Suppressor macrophage (primary cell): ENCODE measurements around the gene YBX1.

Experiments
- DNase-seq, 4 experiments: peaks; one replicate each; pipeline ENCODE4 v3.0.0-alpha.2; 2020 to 2022

The YBX1 gene

GRCh38 chr1:42735477-42736105 is 53.4 kb downstream of the YBX1 start:
- DNase-seq: no peak

GRCh38 chr1:42736152-42736551 is 53.9 kb downstream of the YBX1 start:
- peak; percentile 31 to 72 (median 55) for DNase-seq

- DNase-seq: no peak
Observed at GRCh38 chr1:42736571-42737200, 54.5 kb downstream of the YBX1 start.

- DNase-seq: peak; percentile 75 to 88 (median 83)
Observed at GRCh38 chr1:42737257-42737656, 55.0 kb downstream of the YBX1 start.

- no peak for DNase-seq
Observed at GRCh38 chr1:42737986-42738677, 55.9 kb downstream of the YBX1 start.

- DNase-seq: no peak
Observed at GRCh38 chr1:42738678-42739226, 56.5 kb downstream of the YBX1 start.

- DNase-seq: no peak
Observed at GRCh38 chr1:42739753-42740700, 57.8 kb downstream of the YBX1 start, which contains the start of gene CLDN19. Gene CLDN19, minus strand, starts transcription at chr1:42740236. Its CDS starts 173 bp downstream, at chr1:42740063.

GRCh38 chr1:42740851-42741580 is 58.8 kb downstream of the YBX1 start:
- no peak for DNase-seq

- no peak for DNase-seq
Observed at GRCh38 chr1:42741706-42742105, 59.5 kb downstream of the YBX1 start.

- DNase-seq: no peak
Observed at GRCh38 chr1:42742141-42742540, 59.9 kb downstream of the YBX1 start.

GRCh38 chr1:42742617-42743316 is 60.5 kb downstream of the YBX1 start:
- no peak for DNase-seq

- DNase-seq: no peak
Observed at GRCh38 chr1:42743317-42744147, 61.3 kb downstream of the YBX1 start.

GRCh38 chr1:42744148-42744413 is 61.9 kb downstream of the YBX1 start:
- DNase-seq: no peak

- DNase-seq: no peak
Observed at GRCh38 chr1:42745851-42746250, 63.6 kb downstream of the YBX1 start.

GRCh38 chr1:42746436-42747105 is 64.4 kb downstream of the YBX1 start:
- no peak for DNase-seq

- peak; percentile 32 to 73 (median 48) for DNase-seq
Observed at GRCh38 chr1:42747125-42747524, 64.9 kb downstream of the YBX1 start.

GRCh38 chr1:42748021-42748420 is 65.8 kb downstream of the YBX1 start:
- DNase-seq: no peak

GRCh38 chr1:42748461-42749410 is 66.5 kb downstream of the YBX1 start:
- peak; percentile 73 to 87 (median 84) for DNase-seq

GRCh38 chr1:42750041-42750440 is 67.8 kb downstream of the YBX1 start:
- DNase-seq: no peak
